HG03280 (cell line): Measurements from ENCODE around the gene KLRC4.
"Not testable (repeated sequence)": the region's sequence is repeated elsewhere in the genome, so short reads cannot be mapped to it uniquely, and the experiment has no call there.

Experiments used
- ATAC-seq: cut with Tn5 transposase; IDR thresholded peaks from one replicate; pipeline ENCODE4 v1.9.1; 2021; ENCODE audit warnings: mild to moderate bottlenecking, moderate library complexity; ENCODE audit not compliant: unreplicated experiment

KLRC4 gene

DNA sequence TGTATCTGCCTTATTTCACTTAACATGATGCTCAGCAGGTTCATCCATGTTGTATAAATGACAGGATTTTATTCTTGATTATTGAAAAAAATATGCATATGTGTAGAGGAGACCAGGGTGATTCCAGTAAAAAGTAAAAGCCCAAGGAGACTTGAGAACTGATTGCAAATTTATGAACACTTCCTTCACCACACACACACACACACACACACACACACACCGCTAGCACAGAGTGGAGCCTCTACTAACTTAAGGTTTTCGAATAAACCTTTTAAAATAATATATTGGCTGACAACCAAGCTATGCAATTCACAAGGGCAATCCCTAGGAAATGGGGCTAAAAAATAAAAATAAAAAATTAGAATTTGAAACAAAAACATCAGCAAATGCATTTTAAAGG lies 11.4 kb downstream of the KLRC4 start:
- no peak for ATAC-seq

DNA sequence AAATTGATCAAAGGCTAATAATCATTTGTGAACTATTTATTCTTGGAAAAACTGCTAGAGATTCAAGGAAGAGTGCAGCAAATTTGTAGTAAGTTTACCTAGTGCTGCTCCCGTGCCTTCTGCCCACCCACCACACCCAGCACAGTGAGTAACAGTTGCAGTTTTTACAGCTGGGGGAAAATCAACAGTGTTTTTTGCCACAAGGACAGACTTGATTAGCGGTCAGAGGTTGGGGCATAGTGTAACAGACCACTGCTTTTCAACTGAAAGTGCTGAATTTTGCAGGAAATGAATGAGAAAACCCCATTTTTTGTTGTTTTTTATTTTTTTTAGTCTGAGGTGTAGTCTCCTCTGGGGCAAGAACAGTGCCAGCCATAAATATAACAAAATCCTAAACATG lies 12.3 kb downstream of the KLRC4 start:
- no peak for ATAC-seq

DNA sequence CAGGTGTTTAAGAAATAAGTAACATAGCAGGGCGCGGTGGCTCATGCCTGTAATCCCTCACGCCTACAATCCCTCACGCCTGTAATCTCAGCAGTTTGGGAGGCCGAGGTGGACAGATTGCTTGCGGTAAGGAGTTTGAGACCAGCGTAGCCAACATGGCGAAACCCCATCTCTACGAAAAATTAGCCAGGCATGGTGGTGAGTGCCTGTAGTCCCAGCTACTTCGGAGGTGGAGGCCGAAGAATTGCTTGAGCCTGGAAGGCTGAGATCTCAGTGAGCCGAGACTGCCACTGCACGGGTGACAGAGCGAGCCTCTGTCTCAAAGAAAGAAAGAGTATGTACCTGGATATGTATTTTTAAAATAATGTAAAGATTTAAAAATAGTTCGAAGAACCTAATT lies 13.4 kb downstream of the KLRC4 start:
- not testable (repeated sequence) for ATAC-seq

DNA sequence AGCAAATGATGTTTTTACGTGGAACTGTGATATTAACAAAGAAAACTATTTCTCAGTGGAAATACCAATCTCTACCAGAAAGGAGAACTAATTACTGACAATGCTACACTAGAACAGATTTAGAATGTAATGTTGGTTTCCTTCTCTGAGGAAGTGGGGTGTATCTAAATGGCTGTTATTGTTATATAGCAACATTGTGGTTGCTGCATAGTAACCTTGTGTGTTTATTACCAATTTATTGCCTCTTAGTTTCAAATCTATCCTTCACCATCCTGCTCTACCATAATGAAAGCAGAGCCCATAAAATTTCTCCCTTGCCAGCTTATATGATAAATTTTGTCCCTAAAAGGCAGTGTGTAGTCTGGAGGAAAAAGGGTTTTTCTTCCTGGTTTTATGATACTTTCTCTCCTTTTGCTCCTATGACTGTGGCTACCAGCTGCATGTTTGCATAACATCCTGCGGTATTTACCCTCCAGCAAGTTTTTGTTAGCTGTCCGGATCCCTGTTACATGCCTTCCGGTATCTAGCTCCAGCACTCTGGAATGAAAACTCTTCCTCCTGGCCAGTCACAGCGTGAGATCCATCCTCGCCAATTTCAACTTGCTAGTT lies 14.1 kb downstream of the KLRC4 start:
- ATAC-seq: peak; percentile 76

DNA sequence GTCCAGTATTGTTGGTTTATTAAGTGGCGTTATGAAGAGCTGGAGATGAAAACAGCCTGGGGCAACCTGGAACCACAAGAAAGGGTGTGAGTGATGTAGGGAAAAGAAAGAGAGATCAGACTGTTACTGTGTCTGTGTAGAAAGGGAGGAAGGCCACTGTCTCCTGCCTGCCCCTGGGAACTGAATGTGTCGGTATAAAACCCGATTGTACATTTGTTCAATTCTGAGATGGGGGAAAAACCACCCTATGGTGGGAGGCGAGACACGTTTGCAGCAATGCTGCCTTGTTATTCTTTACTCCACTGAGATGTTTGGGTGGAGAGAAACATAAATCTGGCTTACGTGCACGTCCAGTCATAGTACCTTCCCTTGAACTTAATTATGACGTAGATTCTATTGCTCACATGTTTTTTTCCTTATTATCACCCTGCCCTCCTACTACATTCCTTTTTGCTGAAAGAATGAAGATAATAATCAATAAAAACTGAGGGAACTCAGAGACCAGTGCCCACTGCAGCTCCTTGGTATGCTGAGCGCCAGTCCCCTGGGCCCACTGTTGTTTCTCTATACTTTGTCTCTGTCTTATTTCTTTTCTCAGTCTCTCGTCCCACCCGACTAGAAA lies 14.9 kb downstream of the KLRC4 start:
- not testable (repeated sequence) for ATAC-seq

DNA sequence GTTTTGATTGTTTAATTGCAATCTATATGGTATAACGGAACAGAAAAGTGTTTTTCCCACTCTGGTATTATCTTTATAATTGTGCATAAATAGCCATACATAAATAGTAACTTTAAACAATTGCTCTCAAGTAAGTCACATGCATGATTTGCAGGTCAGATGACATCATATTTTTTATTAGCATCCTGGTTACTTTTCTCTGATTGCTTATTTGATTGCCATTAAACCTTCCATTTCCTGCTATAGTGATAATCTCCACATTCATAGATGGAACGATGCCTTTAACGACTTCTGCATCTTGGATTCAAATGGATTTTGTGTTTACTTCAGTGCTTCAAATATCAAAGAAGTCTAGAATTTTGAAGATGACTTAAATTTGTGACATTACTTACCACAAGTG lies 16.3 kb downstream of the KLRC4 start:
- ATAC-seq: no peak

DNA sequence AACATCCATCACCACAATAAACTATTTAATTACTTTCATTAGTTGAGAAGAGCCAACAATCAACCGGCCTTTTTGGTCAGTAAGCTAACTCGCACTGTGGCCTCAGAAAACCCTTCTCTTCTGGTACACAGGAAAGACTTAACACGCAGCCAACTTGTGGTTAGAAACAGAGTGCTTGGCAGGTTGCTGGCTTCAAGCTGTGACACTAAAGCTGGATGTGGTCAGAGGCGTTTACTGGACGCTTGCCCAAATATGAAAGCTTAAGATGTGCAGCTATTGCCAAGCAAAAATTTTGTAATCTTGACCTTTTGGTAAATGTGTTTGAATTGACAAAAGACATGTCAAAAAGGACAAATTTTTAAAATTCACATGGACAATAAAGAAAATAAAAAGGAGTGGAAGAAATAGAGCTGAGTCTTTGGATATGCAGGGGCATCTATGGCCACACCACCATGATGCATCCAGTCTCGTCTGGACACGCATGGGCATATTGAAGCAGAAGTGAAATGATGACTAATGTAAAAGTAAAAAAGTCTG lies 17.1 kb downstream of the KLRC4 start:
- ATAC-seq: no peak

DNA sequence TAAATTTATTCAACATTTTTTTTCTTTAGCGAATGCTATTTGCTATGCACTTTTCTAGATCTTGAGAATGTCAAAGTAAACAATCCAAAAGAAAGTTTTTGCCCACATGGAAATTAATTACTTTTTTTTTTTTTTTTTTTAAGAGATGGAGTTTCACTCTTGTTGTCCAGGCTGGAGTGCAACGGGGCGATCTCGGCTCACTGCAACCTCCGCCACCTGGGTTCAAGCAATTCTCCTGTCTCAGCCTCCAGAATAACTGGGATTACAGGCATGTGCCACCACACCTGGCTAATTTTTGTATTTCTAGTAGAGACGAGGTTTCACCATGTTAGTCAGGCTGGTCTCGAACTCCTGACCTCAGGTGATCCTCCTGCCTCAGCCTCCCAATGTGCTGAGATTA lies 18.6 kb downstream of the KLRC4 start:
- ATAC-seq: not testable (repeated sequence)

DNA sequence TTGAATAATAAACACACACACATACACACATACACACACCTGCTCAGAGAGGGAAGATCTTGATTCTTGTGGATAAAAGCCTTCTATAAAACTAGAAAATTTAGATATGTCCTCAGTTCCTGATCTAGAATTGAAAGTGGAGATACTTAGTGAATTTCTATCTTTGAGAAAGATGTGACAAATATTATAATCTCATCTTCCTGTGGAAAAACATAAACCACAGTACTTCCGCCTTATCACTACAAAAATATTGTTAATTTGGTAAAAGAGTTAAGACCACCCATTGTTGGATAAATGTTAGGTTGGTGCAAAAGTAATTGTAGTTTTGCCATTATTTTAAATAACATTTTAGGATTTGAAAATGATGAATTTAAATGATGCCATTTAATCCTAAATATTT lies 19.7 kb downstream of the KLRC4 start, which contains the start of gene KLRK1:
Gene KLRK1, minus strand, starts transcription at position 138 of the 400 bp plus-strand sequence. CDS start 1,231 bp downstream, outside the sequence.
- ATAC-seq: no peak

DNA sequence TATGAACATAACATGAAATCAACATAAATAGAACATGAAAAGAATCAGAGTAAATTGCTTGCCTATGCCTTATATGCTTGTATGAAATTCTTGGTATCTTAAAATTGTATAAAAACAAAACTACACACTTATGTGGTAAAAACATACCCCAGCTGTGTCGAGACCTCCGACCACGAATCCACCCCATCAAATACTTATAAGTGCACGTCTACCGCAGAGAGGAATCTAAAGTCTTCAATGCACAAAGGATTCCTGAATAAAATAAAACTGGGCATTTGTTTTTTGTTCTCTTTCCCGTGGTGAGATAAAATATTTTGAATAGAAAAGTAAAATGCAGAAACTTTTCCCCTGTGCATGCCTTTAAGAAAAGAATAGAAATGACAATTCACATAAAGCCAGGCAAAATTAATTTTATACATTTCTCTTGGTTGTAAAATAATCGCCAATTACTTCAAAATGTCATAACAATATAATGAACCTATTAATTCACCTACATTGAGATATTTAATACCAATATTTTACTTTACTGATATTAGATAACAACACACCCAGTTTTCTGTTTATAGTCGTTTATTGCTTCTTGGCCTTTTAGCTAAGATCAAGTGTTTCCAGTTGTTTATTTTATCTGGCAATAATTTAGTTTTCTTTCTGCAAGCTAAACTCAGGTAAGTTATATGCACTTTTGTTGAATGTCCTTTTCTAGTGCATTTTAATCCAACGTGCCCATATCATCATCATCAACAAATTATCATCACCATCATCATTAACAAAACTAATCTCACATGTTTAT lies 20.7 kb downstream of the KLRC4 start:
- no peak for ATAC-seq

DNA sequence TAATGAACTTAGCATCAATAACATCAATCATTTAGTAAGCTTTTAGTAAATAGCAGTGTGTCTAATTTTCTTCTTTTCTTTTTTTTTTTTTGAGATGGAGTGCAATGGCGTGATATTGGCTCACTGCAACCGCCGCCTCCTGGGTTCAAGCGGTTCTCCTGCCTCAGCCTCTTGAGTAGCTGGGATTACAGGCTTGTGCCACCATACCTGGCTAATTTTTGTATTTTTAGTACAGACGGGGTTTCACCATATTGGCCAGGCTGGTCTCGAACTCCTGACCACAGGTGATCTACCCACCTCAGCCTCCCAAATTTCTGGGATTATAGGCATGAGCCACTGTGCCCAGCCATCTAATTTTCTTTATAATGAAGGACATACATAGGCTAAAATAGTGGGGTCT lies 22.1 kb downstream of the KLRC4 start:
- ATAC-seq: not testable (repeated sequence)

DNA sequence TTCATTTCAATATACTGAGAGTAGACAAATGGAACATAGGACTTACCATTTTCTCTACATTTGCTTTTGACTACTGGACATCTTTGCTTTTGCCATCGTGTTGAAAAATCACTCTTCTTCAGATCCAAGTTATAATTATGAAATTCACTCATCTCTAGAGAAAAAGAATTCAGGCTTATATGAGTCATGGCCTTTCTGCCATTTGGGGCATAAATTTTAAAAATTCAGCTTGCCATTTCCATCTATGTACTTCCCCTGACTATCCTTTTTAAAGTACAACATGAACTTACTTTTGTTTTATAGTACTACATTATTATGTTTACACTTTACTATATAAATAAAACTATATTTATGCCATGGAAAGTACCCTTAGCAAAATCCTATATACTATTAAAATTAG lies 22.7 kb downstream of the KLRC4 start:
- no peak for ATAC-seq

DNA sequence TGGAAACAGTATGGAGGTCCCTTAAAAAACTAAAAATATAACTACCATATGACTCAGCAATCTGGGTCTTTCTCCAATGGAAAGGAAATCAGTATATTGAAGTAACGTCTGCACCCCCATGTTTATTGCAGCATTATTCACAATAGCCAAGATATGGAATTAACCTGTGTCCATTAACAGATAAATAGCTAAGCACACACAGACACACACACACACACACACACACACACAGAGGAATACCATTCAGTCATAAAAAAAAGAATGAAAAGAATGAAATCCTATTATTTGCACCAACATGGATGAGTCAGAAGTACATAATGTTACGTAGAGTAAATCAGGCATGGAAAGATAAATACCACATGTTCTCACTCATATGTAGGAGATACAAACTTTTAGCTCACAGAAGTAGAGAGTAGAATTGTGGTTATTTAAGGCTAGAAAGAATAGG lies 24.4 kb downstream of the KLRC4 start:
- no peak for ATAC-seq

DNA sequence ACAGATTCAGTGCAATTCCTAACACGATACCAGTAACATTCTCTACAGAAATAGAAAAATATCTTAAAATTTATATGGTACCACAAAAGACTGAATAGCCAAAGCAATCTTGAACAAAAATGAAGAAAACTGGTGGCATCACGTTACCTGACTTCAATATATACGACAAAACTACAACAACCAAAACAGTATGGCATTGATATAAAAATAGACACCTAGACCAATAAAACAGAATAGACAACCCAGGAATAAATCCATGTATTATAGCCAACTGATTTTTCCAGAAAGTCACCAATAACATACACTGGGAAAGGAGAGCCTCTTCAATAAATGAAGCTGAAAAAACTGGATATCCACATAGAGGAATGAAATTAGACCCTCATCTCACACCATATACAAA lies 25.4 kb downstream of the KLRC4 start:
- no peak for ATAC-seq

DNA sequence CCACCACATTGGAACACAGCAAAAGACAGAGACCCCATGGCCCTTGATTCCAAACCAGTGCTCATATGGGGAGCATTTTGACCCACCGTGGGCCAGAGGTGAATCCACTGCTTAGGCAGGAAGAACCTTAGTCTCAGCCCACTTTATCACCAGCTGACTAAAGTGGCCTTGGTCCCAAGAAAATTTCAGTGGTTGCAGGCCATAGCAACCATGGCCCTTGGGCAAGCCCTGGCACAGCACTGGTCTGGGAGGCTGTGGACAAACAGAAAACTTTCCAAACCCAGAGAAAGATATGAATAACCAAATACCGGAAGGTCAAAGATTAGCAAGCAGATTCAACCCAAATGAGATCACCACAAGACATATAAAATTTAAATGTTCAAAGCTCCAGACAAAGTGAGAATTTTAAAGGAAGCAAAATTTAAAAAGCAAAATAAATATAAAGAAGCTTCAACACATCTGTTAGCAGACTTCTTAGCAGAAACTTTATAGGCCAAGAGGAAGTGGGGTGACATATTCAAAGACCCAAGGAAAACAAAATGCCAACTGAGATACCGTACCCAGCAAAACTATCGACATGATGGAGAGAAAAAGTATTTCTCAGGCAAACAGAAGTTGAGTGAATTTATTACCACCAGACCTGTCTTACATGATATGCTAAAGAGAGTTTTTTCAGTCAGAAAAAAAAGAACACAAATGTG lies 27.5 kb downstream of the KLRC4 start:
- ATAC-seq: no peak

DNA sequence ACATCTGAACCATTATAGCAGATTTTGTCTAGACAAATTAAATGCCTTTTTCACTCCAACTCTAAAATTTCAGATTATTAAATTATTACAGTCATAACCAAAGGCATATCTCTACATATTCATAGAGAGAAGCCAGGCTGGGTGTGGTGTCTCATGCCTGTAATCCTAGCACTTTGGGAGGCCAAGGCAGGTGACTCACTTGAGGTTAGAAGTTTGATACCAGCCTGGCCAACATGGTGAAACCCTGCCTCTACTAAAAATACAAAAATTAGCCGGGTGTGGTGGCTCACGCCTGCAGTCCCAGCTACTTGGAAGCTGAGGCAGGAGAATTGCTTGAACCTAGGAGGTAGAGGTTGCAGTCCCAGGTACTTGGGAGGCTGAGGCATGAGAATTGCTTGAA lies 30.8 kb downstream of the KLRC4 start:
- not testable (repeated sequence) for ATAC-seq

DNA sequence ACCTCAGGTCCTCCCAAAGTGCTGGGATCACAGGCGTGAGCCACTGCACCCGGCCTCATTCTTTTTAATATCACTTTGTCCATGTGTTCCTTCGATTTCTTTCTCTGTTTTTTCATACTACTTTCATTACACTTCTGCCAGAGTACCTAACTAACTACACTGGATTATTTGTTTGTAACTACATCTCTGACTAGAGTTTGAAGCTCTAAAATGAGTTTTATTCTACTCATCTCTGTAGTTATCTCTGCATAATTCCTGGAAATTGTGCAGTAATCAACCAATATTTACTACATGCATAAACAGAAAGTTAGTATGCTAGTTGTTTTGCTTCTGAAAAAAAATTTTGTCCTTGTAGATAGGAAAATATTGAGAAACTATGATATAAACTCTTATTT lies 34.9 kb downstream of the KLRC4 start:
- ATAC-seq: no peak

DNA sequence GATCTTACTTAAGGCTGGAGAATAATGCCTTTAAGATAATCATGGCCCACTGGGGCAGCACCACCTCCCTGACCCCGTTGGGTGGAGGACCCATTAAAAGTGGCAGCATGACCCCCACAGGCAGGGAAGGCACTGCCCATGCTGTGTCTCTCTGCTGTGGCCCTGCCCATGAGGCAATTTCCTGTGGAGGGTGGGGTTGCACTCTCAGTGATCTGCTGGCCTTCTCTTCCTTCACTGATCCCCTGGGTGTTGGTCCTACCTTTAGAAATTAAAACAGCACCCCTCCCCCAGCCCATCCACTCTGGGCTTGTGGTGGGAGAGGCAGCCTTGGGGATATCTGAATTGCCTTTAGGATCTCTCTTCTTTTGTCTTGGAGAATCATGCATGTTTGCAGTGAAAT lies 37.0 kb downstream of the KLRC4 start:
- no peak for ATAC-seq

DNA sequence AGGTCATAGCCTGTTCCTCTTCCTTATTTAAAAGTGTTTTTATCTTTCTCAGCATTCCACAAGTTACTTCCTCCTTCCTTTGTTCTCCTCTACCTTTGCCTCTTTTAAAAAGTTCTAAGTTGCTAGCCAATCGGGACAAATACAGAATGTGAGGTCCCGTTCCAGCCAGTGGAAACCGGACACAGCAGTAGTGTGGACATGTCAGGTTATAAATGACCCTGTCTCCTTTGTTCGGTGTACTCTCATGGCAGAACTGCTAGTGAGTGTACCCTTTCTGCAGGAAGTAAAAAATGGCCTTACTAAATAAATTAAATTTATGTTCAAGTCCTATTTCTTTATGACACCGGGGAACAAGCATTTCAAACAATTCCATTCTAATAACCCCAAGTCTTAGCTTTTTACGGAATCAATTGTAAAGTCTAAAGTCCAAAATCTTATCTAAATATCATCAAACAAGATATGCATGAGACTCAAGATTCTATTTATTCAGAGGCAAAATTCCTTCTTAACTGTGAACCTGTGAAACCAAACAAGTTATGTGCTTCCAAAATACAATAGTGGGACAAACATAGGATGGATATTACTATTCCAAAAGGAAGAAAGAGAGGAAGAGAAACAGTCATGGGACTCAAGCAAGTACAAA lies 37.5 kb downstream of the KLRC4 start:
- ATAC-seq: not testable (repeated sequence)

DNA sequence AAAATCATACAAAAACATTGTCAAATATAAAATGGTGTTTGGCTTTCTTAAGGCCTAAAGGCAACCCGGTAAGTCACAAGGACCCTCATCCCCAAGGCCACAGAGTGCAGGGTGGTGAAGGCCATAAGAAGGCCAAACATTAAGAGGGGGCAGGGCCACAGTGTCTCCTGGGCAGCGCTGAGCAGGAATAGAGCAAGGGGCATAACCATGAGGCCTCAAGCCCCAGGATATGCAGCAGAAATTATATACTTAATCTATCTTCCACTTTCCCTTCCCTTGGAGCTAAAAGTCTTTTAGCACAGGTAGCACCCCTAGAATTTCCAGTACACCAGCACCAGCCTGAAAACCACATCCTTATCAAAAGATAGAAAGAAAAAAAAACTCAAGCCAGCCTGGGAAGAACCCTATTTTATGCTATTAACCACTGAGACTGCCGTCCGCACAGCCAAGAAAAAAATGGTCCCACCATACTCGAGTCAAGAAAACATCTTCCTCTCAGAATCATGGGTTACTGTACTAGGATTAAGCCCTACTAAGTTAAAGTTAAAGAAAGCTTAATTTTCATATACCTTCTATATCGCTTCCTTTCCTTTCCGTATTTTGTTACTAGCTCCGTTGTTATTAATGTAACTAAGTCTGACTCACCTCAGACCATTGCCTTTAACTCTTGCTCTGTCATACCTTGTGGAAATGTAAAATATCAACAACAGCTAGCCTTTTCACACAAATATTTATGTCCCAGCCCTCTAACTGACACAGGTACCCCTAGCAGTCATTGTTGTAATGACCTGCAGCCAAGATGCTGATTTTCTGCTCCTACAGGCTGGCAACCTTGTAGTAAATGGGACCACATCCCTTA lies 39.8 kb downstream of the KLRC4 start:
- ATAC-seq: no peak
